CD4-positive, alpha-beta memory T cell (primary cell): Measurements from ENCODE around the gene KRT73. TPM values are rescaled to one million over a fixed set of nuclear protein-coding genes. Genes with fewer than 3 reads are reported as not detected.

Experiments
- CTCF ChIA-PET: fragments of 350-600 bp; sonication (Branson Sonifier 250); formaldehyde crosslinking; loops from one replicate; lab custom pipeline; 2021; ENCODE audit warnings: inconsistent platforms; ENCODE audit not compliant: partially characterized antibody; lab: Charles Lee
- POLR2A ChIA-PET: fragments of 350-600 bp; sonication (Branson Sonifier 250); formaldehyde crosslinking; loops from one replicate; lab custom pipeline; 2021; ENCODE audit not compliant: partially characterized antibody; lab: Charles Lee
- DNase-seq, 5 donors: peaks; one replicate each; pipeline versions ENCODE4 v3.0.0 to v3.0.0-alpha.2; 2020 to 2022; ENCODE audit warnings: mixed read lengths in 1 of 5
- H3K27ac ChIP-seq: one replicate; pipeline ENCODE4 v1.7.0; 2013; ENCODE audit warnings: low read depth, low read length
- H3K27me3 ChIP-seq: 2 replicates; pipeline ENCODE4 v1.7.0; 2013; ENCODE audit warnings: mild to moderate bottlenecking, low read length, moderate library complexity; ENCODE audit not compliant: insufficient read depth
- H3K36me3 ChIP-seq: 2 replicates; pipeline ENCODE4 v1.7.0; 2013; ENCODE audit warnings: mild to moderate bottlenecking, low read length, moderate library complexity; ENCODE audit not compliant: insufficient read depth
- H3K4me1 ChIP-seq: 2 replicates; pipeline ENCODE4 v1.7.0; 2013; ENCODE audit warnings: mild to moderate bottlenecking, low read length, moderate library complexity; ENCODE audit not compliant: insufficient read depth
- H3K4me3 ChIP-seq, 2 donors: one replicate each; pipeline ENCODE4 v1.7.0; 2013; ENCODE audit warnings: low read length in 2 of 2, mild to moderate bottlenecking in 1 of 2
- H3K9me3 ChIP-seq, 2 donors: one replicate each; pipeline ENCODE4 v1.7.0; 2013; ENCODE audit warnings: low read length in 2 of 2, control low read depth in 1 of 2; ENCODE audit not compliant: control insufficient read depth in 1 of 2
- H3K27ac Mint-ChIP-seq, 7 donors: one replicate each; pipeline ENCODE4 v1.8.0; 2020 to 2021; ENCODE audit warnings: mixed read lengths in 7 of 7, mild to moderate bottlenecking in 6 of 7, inconsistent platforms in 3 of 7, moderate library complexity in 3 of 7
- H3K27me3 Mint-ChIP-seq, 2 donors: one replicate each; pipeline ENCODE4 v1.8.0; 2020 to 2021; ENCODE audit warnings: mixed read lengths in 2 of 2
- H3K36me3 Mint-ChIP-seq, 2 donors: one replicate each; pipeline ENCODE4 v1.8.0; 2020 to 2021; ENCODE audit warnings: mixed read lengths in 2 of 2, inconsistent platforms in 1 of 2, mild to moderate bottlenecking in 1 of 2
- H3K4me1 Mint-ChIP-seq, 4 donors: one replicate each; pipeline ENCODE4 v1.8.0; 2020 to 2021; ENCODE audit warnings: mixed read lengths in 4 of 4, mild to moderate bottlenecking in 1 of 4
- H3K4me3 Mint-ChIP-seq, 8 donors: one replicate each; pipeline ENCODE4 v1.8.0; 2020 to 2021; ENCODE audit warnings: mixed read lengths in 8 of 8, mild to moderate bottlenecking in 7 of 8, moderate library complexity in 6 of 8, inconsistent platforms in 3 of 8
- H3K9me3 Mint-ChIP-seq, 8 donors: one replicate each; pipeline ENCODE4 v1.8.0; 2020 to 2021; ENCODE audit warnings: mixed read lengths in 8 of 8, mild to moderate bottlenecking in 5 of 8, inconsistent platforms in 3 of 8, moderate library complexity in 1 of 8
- intact Hi-C: fragments of 100-400 bp; cut with micrococcal nuclease; formaldehyde crosslinking; loops from one replicate; pipeline ENCODE4 v1.15.1; 2023
- polyA plus RNA-seq, 2 donors: library from polyadenylated mRNA; unstranded; fragments of 300-500 nt; fragmentation: Illumina TruSeq; gene quantifications; one replicate each; pipeline ENCODE4 v1.2.3, GENCODE V29; 2021
- total RNA-seq, 2 experiments: library from RNA; stranded (reverse); gene quantifications; one replicate each; pipeline ENCODE4 v1.2.3, GENCODE V29; 2021

The KRT73 gene
- total and polyA plus RNA-seq, 4 experiments from 2014 or later = 1.2 to 6.0 (median 3.5) TPM

DNA sequence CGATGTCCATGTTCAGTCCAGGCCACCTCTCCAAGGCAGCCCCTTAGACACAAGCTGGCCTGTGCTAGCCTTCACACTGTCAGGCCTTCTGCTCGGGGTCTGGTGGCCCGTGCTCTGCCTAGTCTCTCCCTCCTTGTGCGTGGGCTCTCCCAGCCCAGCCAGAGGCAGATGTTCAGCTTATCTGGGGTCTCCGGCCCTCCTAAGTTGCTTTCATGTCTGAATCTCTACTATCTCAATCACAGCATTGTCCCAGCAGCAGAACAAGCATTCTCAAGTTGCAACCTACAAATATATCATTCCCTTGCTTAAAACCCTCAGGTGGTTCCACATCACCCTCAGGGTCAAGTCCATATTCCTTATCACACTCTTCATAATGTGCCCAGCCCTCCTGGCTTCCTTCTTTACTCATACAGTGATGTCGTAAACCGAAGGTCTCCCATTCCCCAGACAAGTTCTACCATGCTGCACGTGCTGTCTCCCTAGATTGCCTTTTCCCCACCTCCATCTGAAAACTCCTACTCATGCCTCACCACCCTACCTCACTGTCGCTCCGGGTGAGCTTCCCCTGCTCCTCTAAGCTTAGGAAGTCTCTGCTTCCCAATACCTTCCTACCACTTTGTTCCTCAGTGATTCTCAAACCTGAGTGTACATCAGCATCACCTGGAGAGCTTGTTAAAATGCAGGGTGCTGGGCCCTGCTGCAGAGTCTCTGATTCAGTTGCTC is 1.5 kb downstream of the KRT73 start:
- Mint-ChIP-seq H3K4me3 (peak overlapping the region in 3 of 8 donors; percentile 7 to 54 (median 30)), H3K4me1 (peaks cover 11 to 60% (median 35%) of the 10 kb centered on the region in 4 donors), H3K36me3 (no peaks in the 10 kb centered on the region), H3K9me3 (peaks cover 0 to 1% (median 0%) of the 10 kb centered on the region in 8 donors), H3K27me3 (peaks cover 2 to 8% of the 10 kb centered on the region in 2 donors), H3K27ac (peak overlapping the region in 6 of 7 donors; percentile 51 to 92 (median 67))
- H3K27me3 ChIP-seq = no peaks in the 10 kb centered on the region
- no peaks in the 10 kb centered on the region for H3K36me3 ChIP-seq
- no peak overlapping the region for H3K27ac ChIP-seq
- ChIA-PET POLR2A (interaction anchor here (2.0 kb wide), 1 partner anchor 17 kb away, joined by 4 read pairs; no protein-coding TSS in a partner anchor), CTCF (interaction anchor here (0.6 to 1.4 kb wide), 2 partner anchors 18 to 254 kb away, joined by 3 to 4 read pairs; no protein-coding TSS in a partner anchor)
- intact Hi-C loops = no loop called here
- H3K9me3 ChIP-seq = no peaks in the 10 kb centered on the region
- H3K4me3 ChIP-seq = no peak overlapping the region
- peaks cover 39% of the 10 kb centered on the region for H3K4me1 ChIP-seq
- DNase-seq = no peak

DNA sequence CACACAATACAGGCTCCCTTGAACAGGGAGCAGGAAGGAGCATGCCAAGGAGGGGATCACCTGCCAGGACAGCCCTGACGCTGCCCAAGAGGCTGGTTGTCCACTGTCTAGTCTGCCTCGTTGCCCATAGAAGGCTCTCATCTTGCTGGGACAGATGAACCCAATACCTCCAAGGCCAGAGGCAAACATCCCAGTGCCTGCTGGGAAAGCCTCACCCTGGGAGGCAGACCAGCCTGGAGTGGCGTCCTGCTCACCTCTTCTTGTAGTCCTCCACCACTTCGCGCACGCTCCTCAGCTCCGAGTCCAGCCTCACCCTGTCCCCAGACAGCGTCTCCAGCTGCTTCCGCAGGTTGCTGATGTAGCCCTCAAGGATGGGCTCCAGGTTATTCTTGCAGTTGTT is 2.4 kb downstream of the KRT73 start:
- Mint-ChIP-seq H3K9me3 (peaks cover 0 to 1% (median 0%) of the 10 kb centered on the region in 8 donors), H3K4me1 (peaks cover 15 to 68% (median 41%) of the 10 kb centered on the region in 4 donors), H3K27ac (peak overlapping the region; percentile 54 to 96 (median 87)), H3K27me3 (peaks cover 2 to 11% of the 10 kb centered on the region in 2 donors), H3K4me3 (peak overlapping the region in 5 of 8 donors; percentile 32 to 62 (median 52)), H3K36me3 (no peaks in the 10 kb centered on the region)
- ChIA-PET POLR2A (interaction anchor here (1.5 to 2.0 kb wide), 3 partner anchors 18 to 30 kb away, joined by 3 to 8 read pairs (median 4); no protein-coding TSS in a partner anchor), CTCF (interaction anchor here (6.7 kb wide), 1 partner anchor 30 kb away, joined by 61 read pairs; no protein-coding TSS in a partner anchor)
- H3K36me3 ChIP-seq = no peaks in the 10 kb centered on the region
- DNase-seq = no peak
- H3K4me3 ChIP-seq = no peak overlapping the region
- intact Hi-C loops = no loop called here
- H3K4me1 ChIP-seq = peaks cover 48% of the 10 kb centered on the region
- H3K9me3 ChIP-seq = no peaks in the 10 kb centered on the region
- H3K27me3 ChIP-seq = no peaks in the 10 kb centered on the region
- H3K27ac ChIP-seq = no peak overlapping the region

DNA sequence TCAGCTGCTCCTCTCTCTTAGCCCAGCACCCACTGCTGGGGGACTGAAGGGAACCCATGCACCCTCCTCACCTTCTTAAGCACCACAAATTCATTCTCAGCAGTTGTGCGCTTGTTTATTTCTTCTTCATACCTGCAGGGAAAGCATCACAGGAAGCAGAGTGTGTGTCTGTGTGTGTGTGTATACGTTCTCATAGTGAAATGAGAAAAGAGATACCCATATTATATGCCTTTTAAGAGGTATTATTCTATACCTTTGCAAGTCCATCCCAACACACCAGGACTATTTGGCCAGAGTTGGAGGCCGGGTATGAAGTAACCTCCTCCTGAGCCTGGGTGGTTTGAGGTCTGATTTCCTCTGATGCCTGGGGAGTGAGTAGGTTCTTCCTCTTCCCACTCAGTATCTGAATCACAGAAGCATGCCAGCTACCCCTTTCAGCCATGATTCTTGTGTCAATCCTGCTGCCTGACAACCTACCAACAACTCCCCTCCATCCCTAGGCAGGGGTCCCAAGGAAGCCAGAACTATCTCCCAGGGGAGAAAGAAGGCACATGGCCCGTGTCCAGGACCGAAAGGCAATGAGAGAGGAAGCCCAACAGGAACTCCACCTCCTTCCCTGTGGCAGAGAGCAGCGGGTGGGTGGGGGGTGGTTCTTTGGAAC is 3.0 kb downstream of the KRT73 start:
- H3K4me1 ChIP-seq = peaks cover 53% of the 10 kb centered on the region
- no peaks in the 10 kb centered on the region for H3K36me3 Mint-ChIP-seq
- H3K36me3 ChIP-seq = no peaks in the 10 kb centered on the region
- peaks cover 15 to 70% (median 44%) of the 10 kb centered on the region in 4 donors for H3K4me1 Mint-ChIP-seq
- peaks cover 2 to 11% of the 10 kb centered on the region in 2 donors for H3K27me3 Mint-ChIP-seq
- ChIA-PET POLR2A (interaction anchor here (1.5 to 1.6 kb wide), 2 partner anchors 28 to 30 kb away, joined by 3 to 8 read pairs; no protein-coding TSS in a partner anchor), CTCF (interaction anchor here (6.7 kb wide), 1 partner anchor 29 kb away, joined by 61 read pairs; no protein-coding TSS in a partner anchor)
- intact Hi-C loops = no loop called here
- H3K4me3 ChIP-seq = no peak overlapping the region
- no peaks in the 10 kb centered on the region for H3K27me3 ChIP-seq
- H3K27ac ChIP-seq = no peak overlapping the region
- peak overlapping the region in 7 of 8 donors; percentile 2 to 56 (median 21) for H3K4me3 Mint-ChIP-seq
- H3K9me3 ChIP-seq = no peaks in the 10 kb centered on the region
- H3K27ac Mint-ChIP-seq = peak overlapping the region; percentile 49 to 96 (median 83)
- H3K9me3 Mint-ChIP-seq = no peaks in the 10 kb centered on the region
- peak in 2 of 5 donors; percentile 12 to 26 for DNase-seq

DNA sequence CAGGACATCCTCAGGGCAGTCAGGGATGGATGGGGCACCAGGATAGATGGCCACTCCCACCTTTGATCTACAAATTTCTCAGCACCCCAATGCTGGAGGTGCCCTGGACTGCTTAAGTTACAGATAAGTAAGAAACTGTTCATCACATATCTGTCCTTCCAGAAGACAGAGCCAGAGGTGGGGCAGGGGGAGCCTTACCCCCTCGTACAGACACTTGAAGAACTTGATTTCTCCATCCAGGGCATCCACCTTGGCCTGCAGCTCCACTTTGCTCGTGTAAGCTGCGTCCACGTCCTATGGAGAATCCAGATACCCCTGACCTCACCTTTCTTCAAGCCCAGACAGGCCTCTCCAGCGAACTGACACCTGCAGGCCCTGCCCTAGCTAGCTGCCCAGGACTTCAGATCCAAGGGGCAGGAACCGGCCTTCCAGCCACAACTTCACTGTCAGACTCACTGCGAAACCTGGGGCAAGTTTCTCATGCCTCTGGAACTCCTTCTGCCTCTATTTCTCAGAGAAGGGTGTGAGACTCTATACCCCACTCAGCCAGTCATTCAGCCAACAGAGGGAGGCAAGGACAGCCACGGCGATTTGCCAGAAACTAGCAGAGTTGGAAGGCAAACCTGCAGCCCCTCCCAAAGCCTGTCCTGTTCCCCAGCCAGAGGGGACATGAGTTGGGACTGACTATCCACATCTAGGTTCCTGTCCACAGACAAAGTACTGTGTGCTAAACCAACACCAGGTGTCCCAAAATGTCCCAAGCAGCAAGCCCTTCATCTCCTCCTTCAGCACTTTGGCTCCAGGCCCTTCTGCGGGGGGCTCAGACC is 3.8 kb downstream of the KRT73 start:
- Mint-ChIP-seq H3K27ac (peak overlapping the region; percentile 42 to 96 (median 80)), H3K9me3 (no peaks in the 10 kb centered on the region), H3K36me3 (no peaks in the 10 kb centered on the region), H3K4me3 (peak overlapping the region in 6 of 8 donors; percentile 4 to 56 (median 34)), H3K4me1 (peaks cover 19 to 77% (median 49%) of the 10 kb centered on the region in 4 donors), H3K27me3 (peaks cover 4 to 11% of the 10 kb centered on the region in 2 donors)
- DNase-seq = no peak
- Histone ChIP-seq H3K4me1 (peaks cover 59% of the 10 kb centered on the region), H3K4me3 (no peak overlapping the region), H3K27ac (no peak overlapping the region), H3K36me3 (no peaks in the 10 kb centered on the region), H3K9me3 (no peaks in the 10 kb centered on the region), H3K27me3 (no peaks in the 10 kb centered on the region)
- CTCF ChIA-PET = interaction anchor here (6.7 kb wide), 1 partner anchor 29 kb away, joined by 61 read pairs; no protein-coding TSS in a partner anchor
- intact Hi-C loops = no loop called here
- POLR2A ChIA-PET = interaction anchor here (1.5 to 1.6 kb wide), 2 partner anchors 28 to 31 kb away, joined by 3 to 8 read pairs; no protein-coding TSS in a partner anchor

DNA sequence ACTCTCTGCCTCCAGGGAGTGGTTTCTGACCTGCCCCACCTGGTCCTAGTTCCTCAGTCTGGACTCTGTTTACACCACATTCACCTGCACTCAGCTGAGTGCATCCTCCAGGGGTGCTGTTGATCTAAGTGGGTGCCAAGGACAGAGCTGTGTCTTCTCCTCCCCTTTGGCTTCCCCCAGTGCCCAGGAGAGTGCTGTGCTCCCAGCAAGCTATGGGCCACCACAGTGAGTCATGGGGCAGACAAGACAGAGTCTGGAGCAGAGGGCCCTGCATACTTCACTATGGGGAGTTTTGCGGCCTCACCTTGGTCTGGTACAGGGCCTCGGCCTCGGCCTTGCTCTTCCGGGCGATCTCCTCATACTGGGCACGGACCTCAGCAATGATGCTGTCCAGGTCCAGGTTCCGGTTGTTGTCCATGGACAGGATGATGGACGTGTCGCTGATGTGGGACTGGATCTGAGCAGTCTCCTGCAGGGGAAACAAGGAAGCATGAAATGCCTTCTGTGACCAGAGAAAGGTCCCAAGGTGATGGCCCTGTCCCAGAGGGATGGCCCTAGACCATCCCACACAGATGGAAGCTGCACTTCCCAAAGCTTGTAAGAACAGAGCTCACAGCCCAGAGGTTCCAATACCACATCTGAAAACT is 4.9 kb downstream of the KRT73 start:
- H3K27me3 ChIP-seq = no peaks in the 10 kb centered on the region
- no peaks in the 10 kb centered on the region for H3K36me3 ChIP-seq
- no peak overlapping the region for H3K27ac ChIP-seq
- Mint-ChIP-seq H3K27me3 (peaks cover 2 to 9% of the 10 kb centered on the region in 2 donors), H3K4me1 (peaks cover 21 to 88% (median 59%) of the 10 kb centered on the region in 4 donors), H3K4me3 (peak overlapping the region in 1 of 8 donors; percentile 20), H3K27ac (peak overlapping the region in 6 of 7 donors; percentile 74 to 92 (median 88)), H3K9me3 (no peaks in the 10 kb centered on the region), H3K36me3 (no peaks in the 10 kb centered on the region)
- H3K9me3 ChIP-seq = no peaks in the 10 kb centered on the region
- intact Hi-C loops = no loop called here
- POLR2A ChIA-PET = interaction anchor here (1.1 kb wide), 1 partner anchor 17 kb away, joined by 3 read pairs; no protein-coding TSS in a partner anchor
- H3K4me1 ChIP-seq = peaks cover 70% of the 10 kb centered on the region
- no peak for DNase-seq
- H3K4me3 ChIP-seq = no peak overlapping the region
- CTCF ChIA-PET = interaction anchor here (6.7 kb wide), 1 partner anchor 28 kb away, joined by 61 read pairs; no protein-coding TSS in a partner anchor
